ENCODE results near the gene FAF2.

DNA sequence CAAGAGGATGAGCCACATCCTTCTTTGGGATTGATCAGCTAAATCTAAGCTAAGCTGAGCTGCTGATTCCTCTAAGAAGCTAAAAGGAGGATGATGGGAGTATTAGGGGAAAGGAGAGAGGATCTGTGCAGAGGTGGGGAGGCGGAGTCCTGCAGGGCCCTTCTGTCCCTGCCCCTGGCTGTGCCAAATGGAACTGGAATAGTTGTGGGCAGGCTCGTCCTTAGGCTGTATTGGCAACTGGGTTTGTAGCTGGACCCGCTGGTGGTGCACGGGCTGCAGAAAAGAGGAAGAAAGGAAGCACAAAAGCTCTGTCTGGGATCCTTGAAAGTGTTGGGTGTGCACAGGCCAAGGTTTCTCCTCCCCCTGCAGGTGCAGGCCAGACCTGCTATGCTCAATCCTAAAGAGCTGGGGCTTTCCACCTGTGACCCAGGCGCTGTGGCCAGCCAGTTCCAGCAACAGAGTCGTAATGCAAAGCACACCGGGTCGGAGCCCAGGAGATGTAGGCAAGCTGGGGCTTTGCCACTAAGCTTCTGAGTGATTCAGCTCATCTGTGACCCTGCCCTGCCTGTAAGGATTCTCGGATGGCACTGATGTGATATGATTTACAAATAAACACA is 41.6 kb upstream of the FAF2 start:
- TF ChIP-seq POLR2AphosphoS5 (IDR thresholded peaks at IDR 0.05; ENCODE audit: low read depth, low read length) (no peak), POLR2A (IDR thresholded peaks at IDR 0.05; ENCODE audit: low read depth, low read length) (no peak), TAF1 (IDR thresholded peaks at IDR 0.05; ENCODE audit: borderline replicate concordance, low read depth, low read length) (no peak)
